ENCODE measurements around the gene THSD4.

THSD4 gene

DNA sequence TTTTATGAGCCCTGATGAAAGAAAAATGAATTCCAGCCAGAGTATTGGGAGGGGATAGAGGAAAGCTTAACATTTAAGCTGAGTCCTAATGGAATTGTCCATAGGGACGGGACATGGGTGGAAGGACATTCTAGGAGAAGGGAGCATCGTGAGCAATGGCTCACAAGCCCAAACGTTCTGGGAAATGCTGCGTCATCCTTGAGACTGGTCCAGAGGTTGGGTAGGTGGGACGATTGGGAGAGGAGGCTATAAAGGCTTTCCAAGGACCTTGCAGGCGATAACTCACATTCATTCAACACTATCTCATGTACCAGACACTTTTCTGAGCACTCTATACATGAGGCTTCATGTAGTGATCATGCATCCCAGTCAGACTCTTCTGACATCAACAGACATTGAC, 237.5 kb downstream of the THSD4 start:
- H3K27ac ChIP-seq (replicated peaks), result no peak overlapping the region
- TF ChIP-seq GABPA (IDR thresholded peaks at IDR 0.05; ENCODE audit: low read depth) (no peak), SPI1 (IDR thresholded peaks at IDR 0.05; ENCODE audit: borderline replicate concordance, low read depth) (no peak), POLR2AphosphoS5 (IDR thresholded peaks at IDR 0.05; ENCODE audit: low read depth) (no peak)
- TF ChIP-seq, protein P1, sequence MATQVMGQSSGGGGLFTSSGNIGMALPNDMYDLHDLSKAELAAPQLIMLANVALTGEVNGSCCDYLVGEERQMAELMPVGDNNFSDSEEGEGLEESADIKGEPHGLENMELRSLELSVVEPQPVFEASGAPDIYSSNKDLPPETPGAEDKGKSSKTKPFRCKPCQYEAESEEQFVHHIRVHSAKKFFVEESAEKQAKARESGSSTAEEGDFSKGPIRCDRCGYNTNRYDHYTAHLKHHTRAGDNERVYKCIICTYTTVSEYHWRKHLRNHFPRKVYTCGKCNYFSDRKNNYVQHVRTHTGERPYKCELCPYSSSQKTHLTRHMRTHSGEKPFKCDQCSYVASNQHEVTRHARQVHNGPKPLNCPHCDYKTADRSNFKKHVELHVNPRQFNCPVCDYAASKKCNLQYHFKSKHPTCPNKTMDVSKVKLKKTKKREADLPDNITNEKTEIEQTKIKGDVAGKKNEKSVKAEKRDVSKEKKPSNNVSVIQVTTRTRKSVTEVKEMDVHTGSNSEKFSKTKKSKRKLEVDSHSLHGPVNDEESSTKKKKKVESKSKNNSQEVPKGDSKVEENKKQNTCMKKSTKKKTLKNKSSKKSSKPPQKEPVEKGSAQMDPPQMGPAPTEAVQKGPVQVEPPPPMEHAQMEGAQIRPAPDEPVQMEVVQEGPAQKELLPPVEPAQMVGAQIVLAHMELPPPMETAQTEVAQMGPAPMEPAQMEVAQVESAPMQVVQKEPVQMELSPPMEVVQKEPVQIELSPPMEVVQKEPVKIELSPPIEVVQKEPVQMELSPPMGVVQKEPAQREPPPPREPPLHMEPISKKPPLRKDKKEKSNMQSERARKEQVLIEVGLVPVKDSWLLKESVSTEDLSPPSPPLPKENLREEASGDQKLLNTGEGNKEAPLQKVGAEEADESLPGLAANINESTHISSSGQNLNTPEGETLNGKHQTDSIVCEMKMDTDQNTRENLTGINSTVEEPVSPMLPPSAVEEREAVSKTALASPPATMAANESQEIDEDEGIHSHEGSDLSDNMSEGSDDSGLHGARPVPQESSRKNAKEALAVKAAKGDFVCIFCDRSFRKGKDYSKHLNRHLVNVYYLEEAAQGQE (IDR thresholded peaks at IDR 0.05; ENCODE audit: insufficient replicate concordance, low read depth), result no peak
- TF ChIP-seq, protein P2, sequence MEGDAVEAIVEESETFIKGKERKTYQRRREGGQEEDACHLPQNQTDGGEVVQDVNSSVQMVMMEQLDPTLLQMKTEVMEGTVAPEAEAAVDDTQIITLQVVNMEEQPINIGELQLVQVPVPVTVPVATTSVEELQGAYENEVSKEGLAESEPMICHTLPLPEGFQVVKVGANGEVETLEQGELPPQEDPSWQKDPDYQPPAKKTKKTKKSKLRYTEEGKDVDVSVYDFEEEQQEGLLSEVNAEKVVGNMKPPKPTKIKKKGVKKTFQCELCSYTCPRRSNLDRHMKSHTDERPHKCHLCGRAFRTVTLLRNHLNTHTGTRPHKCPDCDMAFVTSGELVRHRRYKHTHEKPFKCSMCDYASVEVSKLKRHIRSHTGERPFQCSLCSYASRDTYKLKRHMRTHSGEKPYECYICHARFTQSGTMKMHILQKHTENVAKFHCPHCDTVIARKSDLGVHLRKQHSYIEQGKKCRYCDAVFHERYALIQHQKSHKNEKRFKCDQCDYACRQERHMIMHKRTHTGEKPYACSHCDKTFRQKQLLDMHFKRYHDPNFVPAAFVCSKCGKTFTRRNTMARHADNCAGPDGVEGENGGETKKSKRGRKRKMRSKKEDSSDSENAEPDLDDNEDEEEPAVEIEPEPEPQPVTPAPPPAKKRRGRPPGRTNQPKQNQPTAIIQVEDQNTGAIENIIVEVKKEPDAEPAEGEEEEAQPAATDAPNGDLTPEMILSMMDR (IDR thresholded peaks at IDR 0.05; ENCODE audit: insufficient read depth, low read length), result no peak
- no peaks in the 10 kb centered on the region for H3K27me3 ChIP-seq (ENCODE audit: insufficient read depth, poor library complexity, severe bottlenecking)
- no peak for DNase-seq (ENCODE audit: low read depth in 1 of 2, low spot score in 1 of 2)
- no peak overlapping the region for H3K4me3 ChIP-seq (replicated peaks; ENCODE audit: insufficient read depth, low read length)

DNA sequence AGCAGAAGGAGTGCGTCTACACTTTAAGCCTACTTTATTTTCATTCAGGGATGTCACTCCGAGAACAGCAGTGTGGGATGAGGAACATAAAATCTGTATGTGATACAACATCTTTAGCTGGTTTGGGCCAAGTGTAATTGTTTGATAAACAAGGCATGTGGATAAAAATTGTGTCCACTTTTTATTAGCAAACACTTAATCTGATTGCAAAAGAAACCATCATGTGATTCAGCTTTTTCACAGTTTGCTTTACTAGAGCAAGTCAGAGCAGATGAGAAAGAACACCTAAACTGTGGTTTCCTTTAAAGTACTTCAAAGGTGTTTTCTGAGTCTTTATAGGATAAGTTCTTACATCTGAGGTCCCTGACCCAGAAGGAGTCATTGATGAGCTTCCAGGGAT, 237.9 kb downstream of the THSD4 start:
- no peak for TF ChIP-seq POLR2AphosphoS5 (IDR thresholded peaks at IDR 0.05; ENCODE audit: low read depth)
- TF ChIP-seq, protein P1 (IDR thresholded peaks at IDR 0.05; ENCODE audit: insufficient replicate concordance, low read depth), result no peak
- no peak for TF ChIP-seq GABPA (IDR thresholded peaks at IDR 0.05; ENCODE audit: low read depth)
- TF ChIP-seq SPI1 (IDR thresholded peaks at IDR 0.05; ENCODE audit: borderline replicate concordance, low read depth), result no peak
- TF ChIP-seq, protein P2 (IDR thresholded peaks at IDR 0.05; ENCODE audit: insufficient read depth, low read length), result no peak
- no peak overlapping the region for H3K27ac ChIP-seq (replicated peaks)
- H3K4me3 ChIP-seq (replicated peaks; ENCODE audit: insufficient read depth, low read length), result no peak overlapping the region
- no peaks in the 10 kb centered on the region for H3K27me3 ChIP-seq (ENCODE audit: insufficient read depth, poor library complexity, severe bottlenecking)
- DNase-seq (ENCODE audit: low read depth in 1 of 2, low spot score in 1 of 2), result no peak

DNA sequence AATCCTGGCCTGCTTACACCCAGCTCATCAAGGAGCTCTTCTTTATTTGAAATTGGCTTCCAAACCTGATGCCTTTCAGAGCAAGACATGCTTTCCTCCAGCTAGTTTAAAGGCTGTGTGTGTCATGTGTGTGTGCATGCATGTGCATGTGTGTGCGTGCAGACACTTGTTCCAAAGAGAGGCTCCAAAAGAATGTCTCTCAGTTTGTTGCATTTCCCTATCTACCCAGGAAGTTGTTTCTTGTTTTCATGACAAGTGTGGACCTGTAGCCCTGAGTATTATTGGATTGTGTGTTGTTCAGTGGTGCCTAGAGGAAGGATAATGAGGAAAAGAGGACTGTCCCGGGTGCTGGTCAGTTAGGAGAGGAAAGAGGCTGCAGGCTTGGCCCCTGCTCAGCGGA, 240.0 kb downstream of the THSD4 start:
- no peak for TF ChIP-seq POLR2AphosphoS5 (IDR thresholded peaks at IDR 0.05; ENCODE audit: low read depth)
- no peak for TF ChIP-seq GABPA (IDR thresholded peaks at IDR 0.05; ENCODE audit: low read depth)
- TF ChIP-seq, protein P2 (IDR thresholded peaks at IDR 0.05; ENCODE audit: insufficient read depth, low read length), result no peak
- TF ChIP-seq, protein P1 (IDR thresholded peaks at IDR 0.05; ENCODE audit: insufficient replicate concordance, low read depth), result no peak
- no peak for TF ChIP-seq SPI1 (IDR thresholded peaks at IDR 0.05; ENCODE audit: borderline replicate concordance, low read depth)
- Histone ChIP-seq H3K27ac (replicated peaks) (no peak overlapping the region), H3K4me3 (replicated peaks; ENCODE audit: insufficient read depth, low read length) (no peak overlapping the region), H3K27me3 (ENCODE audit: insufficient read depth, poor library complexity, severe bottlenecking) (no peaks in the 10 kb centered on the region)
- no peak for DNase-seq (ENCODE audit: low read depth in 1 of 2, low spot score in 1 of 2)

Measured in HL-60 (cell line).